GM03348 (cell line): ENCODE results near the gene PAGE5.

ENCODE experiments used
- DNase-seq: peaks from one replicate; pipeline ENCODE4 v3.0.0; 2012; ENCODE audit warnings: low spot score

PAGE5 gene, protein sequence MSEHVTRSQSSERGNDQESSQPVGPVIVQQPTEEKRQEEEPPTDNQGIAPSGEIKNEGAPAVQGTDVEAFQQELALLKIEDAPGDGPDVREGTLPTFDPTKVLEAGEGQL

DNA sequence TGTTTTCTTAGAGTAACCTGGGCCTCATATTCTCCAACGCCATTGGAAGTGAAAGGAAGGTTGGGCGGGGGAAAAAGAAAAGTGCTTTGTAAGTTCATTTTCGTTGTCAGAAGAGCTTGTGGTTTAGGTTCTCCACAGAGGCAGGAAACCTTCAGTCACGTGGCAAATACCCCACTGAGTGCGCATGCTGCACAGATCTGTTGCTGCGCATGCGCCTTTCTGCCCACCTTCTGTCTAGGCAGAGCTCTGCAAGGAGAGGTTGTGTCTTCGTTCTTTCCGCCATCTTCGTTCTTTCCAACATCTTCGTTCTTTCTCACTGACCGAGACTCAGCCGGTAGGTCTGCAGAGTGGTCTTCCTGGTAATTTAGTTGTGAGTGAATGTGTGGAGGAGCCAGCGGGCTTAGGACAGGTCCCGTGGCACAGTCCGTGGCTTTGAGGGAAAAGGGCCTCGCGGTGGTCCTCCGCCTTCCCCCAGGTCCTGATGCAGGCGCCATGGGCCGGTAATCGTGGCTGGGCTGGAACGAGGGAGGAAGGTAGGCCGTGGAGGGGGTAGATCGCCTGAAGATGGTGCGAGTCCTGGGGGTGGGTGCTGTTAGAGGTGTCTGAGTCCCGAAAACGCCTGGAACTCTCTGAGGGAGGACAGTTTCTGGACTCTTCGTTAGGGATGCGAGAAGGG is at the start of gene PAGE5:
PAGE5 (plus strand) TSS at position 228 of the 676 bp plus-strand sequence. CDS start 1,037 bp downstream, outside the sequence.
- no peak for DNase-seq

DNA sequence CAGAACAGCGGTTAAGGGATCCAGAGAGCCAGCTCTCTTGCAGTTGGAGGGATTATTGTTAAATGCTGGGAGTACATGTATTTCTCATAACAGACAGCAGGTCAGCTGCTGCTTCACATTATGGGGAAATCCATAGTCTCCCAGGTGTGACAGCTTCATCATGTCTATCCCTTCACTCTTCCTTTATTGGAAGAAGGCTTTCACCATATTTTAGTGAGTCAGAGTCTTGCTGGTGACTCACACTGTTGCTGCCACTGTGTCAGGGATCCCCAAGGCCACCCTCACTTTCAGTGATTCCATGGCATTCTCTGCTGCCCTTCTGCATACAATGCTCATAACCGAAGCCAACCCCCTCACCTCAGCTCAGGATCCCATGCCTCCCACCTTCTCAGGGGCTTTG is 32.9 kb upstream of the PAGE5 start:
- DNase-seq = no peak

DNA sequence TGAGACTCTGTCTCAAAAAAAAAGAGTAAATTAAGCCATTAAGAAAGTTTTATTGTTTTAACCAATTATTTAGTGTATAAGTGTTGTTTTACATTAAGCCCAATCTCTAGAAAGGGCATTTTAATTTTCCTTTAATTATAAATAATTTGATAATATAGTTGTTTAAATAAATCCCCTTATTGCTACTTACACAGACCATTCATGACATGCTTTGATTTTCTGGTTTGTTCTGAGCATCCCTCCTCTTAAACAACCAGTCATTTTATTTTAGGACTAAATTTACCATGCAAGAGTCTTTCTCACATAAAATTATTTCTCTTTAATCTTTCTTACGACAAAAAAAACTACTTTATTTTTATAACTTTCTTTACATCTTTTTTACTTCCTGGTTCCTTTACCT is 23.5 kb upstream of the PAGE5 start:
- no peak for DNase-seq

DNA sequence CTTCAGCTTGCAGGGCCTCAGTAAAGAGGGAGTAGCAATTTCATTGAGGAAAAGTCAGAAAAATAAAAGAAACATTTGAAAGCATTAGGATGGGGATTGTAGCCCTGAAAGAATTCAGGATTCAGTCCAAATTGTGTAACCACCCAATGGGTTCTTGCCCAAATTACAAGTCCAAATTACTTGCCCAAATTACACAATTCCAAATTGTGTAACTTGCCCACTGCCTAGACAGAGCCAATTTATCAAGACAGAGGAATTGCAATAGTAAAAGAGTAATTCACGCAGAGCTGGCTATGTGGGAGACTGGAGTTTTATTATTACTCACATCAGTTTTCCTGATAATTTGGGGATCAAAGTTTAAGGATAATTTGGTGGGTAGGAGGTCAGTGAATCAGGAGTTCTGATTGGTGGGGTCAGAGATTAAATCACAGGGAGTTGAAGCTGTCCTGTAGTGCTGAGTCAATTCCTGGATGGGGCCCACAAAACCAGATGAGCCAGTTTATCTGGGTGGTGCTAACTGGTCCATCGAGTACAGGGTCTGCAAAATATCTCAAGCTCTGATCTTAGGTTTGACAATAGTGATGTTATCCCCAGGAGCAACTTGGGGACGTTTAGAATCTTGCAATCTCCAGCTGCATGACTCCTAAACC is 18.1 kb upstream of the PAGE5 start:
- no peak for DNase-seq

DNA sequence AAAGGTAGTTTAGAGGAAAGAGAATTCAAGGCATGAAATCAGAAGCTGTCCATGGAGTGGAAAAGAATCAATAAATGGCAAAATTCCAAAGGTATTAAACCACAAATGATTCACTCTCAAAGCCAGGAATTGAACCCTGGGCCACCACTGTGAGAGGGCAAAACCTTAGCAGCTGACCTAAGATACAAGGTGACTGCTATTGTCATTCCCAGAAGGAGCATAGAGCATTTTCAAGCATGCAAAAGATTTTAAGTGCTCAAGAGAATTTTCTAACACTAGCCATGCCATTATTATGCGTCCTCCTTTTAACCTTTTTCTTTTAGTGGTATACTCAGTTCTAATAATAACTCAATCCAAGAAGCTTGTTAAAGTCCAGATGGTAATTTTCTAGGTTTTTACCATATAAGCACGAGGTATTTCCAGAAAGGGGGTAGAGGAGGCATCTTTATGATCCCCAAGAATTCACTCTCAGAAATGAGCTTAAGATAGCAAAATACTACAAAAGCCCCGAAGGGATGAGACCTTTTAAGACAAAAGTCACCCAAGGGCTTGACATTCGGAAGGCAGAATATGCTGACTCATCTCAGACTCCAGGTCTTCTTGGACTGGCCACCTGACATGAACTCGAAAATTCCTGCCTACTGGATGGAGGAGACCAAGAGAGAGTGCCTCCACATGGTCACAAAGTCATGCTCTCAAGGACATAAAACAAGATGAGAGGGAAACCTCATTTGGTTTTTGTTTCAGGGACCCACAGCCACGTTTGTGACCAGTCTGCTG is 13.8 kb upstream of the PAGE5 start:
- no peak for DNase-seq

DNA sequence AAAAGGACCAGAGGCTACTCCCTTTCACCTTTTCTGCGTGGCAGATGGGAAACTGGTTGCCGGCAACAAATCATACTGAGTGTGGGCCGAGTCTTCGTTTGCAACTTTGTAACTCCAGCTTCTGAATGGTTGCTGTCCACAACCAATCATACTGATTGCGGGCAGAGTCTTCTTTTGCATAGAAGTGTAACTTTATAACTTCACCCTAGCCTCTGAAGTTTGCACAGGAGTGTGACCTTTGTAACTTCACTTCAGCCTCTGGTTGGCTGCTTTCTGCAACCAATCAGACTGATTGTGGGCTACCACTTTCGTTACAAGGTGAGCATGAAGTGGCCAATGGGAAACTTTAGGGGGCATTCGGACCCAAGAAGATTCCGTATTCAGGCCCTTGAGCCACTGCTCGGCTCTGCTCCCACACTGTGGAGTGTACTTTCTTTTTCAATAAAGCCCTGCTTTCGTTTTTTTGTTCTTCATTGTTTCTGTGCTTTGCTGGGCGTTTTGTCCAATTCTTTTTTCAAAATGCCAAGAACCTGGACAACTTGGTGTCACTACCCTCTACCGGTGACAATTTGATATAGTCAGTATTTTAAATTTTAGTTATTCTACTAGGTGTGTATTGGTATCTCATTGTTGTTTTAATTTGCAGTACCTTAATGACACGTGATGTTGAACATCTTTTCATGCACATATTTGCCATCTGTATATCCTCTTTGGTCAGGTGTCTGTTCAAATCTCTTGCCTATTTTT is 9.0 kb upstream of the PAGE5 start:
- DNase-seq = no peak

DNA sequence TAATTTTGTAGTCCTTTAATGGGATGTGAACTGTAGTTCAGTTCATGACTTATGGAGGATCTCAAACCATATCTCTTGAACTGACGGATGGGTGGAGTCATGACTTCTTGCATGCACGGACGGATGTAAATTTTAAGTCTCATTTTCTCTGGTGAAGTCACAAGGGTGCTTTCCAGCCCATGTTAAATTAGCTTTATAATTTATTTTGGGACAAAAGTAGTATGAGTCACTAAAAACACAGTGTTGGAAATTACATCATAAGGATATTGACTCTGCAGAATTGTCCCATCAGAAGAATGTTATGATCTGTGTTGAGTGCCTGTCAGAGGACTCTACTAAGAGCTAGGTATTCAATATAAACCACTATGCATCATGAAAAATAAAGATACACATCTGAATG is 6.8 kb upstream of the PAGE5 start:
- no peak for DNase-seq

DNA sequence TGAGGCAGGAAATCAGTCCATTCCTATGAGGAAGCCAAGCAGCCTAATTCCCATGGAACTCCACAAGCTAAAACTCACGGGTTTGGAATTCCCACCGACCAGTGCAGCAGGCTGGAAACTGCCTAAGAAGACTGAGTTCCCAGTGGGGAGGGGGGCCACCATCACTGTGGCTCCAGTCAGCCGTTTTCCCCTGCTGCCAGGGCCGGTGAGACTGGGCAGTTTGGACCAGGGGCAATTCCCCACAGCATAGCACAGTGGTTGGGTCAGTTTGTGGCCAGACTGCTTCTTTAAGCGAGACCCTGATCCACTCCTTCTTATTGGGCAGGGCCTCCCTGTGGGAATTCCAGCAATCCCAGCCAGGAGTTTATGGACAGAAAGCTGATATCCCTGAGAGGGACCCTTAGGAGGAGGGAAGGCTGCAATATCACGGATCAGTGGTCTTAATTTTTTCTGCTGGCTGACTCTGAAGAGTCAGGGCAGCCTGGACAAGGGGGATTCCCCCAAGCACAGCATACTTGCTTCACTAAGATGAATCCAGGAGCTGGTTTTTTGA is 20.7 kb downstream of the PAGE5 start:
- DNase-seq = no peak

DNA sequence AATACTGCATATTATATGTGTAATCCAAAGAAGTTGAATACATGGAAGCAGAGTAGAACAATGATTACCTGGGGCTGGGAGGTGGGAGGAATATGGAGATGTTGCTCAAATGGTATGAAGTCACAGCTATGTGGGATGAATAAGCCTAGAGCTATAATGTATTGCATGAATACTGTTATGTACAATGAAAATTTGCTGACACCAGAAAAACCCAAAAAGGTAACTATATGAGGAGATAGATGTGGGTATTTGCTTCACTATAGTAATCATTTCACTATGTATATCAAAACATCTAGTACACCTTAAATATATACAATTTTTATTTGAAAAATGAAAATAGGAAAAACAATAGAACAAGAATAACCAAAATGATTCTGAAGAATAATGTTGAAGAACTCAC is 33.4 kb downstream of the PAGE5 start:
- no peak for DNase-seq

DNA sequence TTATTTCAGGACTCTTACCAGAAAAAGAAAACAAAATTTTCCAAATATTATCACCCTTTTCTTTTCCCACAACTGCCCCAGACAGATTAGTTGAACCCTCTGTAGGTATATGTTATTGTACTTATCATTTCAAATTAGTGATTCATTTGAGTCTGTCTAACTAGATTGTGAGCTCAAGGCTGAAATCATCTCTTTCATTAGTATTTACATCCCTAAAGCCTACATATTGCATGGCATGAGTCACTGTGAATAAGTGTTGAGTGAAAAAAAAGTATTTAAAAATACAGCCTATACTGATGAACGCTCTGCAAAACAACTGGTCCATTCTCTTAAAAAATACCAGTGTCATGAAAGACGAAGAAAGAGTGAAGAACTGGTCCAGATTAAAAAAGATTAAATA is 40.7 kb downstream of the PAGE5 start:
- no peak for DNase-seq

DNA sequence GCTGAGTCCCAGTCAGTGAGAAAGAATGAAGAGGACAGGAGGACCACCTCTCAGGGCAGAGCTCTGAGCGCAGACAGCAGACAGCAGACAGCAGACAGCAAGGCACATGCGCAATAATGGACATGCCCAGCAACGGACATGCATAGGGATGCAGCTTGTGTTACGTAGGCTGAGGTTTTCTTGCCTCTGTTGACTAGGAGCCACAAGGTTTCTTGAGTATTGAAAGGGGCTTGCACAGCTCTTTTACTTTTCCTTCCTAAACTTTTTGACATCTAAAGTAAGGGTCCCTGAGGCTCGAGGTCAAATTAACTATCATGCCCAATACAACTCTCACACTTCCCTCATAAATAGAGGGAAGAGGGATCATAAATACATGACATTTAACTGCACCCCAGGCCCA is 44.7 kb downstream of the PAGE5 start, which contains the start of gene PAGE3:
PAGE3 (minus strand) TSS at position 101 of the 400 bp plus-strand sequence. CDS start 1,013 bp downstream, outside the sequence.
- no peak for DNase-seq
